GM04504 (cell line): ENCODE results near the gene ZFPM1.
"Not testable (repeated sequence)": the region's sequence is repeated elsewhere in the genome, so short reads cannot be mapped to it uniquely, and the experiment has no call there.

ENCODE experiments used
- DNase-seq: peaks from one replicate; pipeline ENCODE4 v3.0.0-alpha.2; 2012; ENCODE audit warnings: low read depth

Gene ZFPM1

GRCh38 chr16:88480829-88481228 lies 27.7 kb downstream of the ZFPM1 start:
- DNase-seq = no peak

- no peak for DNase-seq
Observed at GRCh38 chr16:88481851-88482250, 28.8 kb downstream of the ZFPM1 start.

GRCh38 chr16:88482630-88483391 lies 29.7 kb downstream of the ZFPM1 start:
- DNase-seq = no peak

- no peak for DNase-seq
Observed at GRCh38 chr16:88483392-88483641, 30.2 kb downstream of the ZFPM1 start.

- DNase-seq = no peak
Observed at GRCh38 chr16:88484505-88485365, 31.7 kb downstream of the ZFPM1 start.

- DNase-seq = not testable (repeated sequence)
Observed at GRCh38 chr16:88485366-88485741, 32.3 kb downstream of the ZFPM1 start.

- DNase-seq = no peak
Observed at GRCh38 chr16:88486398-88487123, 33.5 kb downstream of the ZFPM1 start.

GRCh38 chr16:88487124-88487432 lies 34.0 kb downstream of the ZFPM1 start:
- no peak for DNase-seq

GRCh38 chr16:88487920-88488851 lies 35.1 kb downstream of the ZFPM1 start:
- DNase-seq = no peak

- no peak for DNase-seq
Observed at GRCh38 chr16:88489163-88489741, 36.2 kb downstream of the ZFPM1 start.

- no peak for DNase-seq
Observed at GRCh38 chr16:88491001-88491559, 38.0 kb downstream of the ZFPM1 start.

GRCh38 chr16:88491560-88492310 lies 38.7 kb downstream of the ZFPM1 start:
- no peak for DNase-seq

GRCh38 chr16:88493879-88494278 lies 40.8 kb downstream of the ZFPM1 start:
- no peak for DNase-seq

- DNase-seq = no peak
Observed at GRCh38 chr16:88494335-88495154, 41.5 kb downstream of the ZFPM1 start.

- DNase-seq = no peak
Observed at GRCh38 chr16:88495268-88495772, 42.2 kb downstream of the ZFPM1 start.

GRCh38 chr16:88497561-88498462 lies 44.7 kb downstream of the ZFPM1 start:
- no peak for DNase-seq

GRCh38 chr16:88498576-88499208 lies 45.6 kb downstream of the ZFPM1 start:
- no peak for DNase-seq

GRCh38 chr16:88499292-88499691 lies 46.2 kb downstream of the ZFPM1 start:
- DNase-seq = no peak
